HG02970 (cell line): ENCODE measurements around the gene PCDH12.

ENCODE experiments used
- ATAC-seq: cut with Tn5 transposase; IDR thresholded peaks from one replicate; pipeline ENCODE4 v1.9.1; 2021; ENCODE audit warnings: mild to moderate bottlenecking, moderate library complexity, moderate number of reproducible peaks; ENCODE audit not compliant: unreplicated experiment, low FRiP score

Gene PCDH12

GRCh38 chr5:141913560-141914198 lies 44.3 kb downstream of the PCDH12 start:
- no peak for ATAC-seq

GRCh38 chr5:141910271-141910673 lies 47.7 kb downstream of the PCDH12 start:
- ATAC-seq: no peak

GRCh38 chr5:141909212-141909611 lies 48.8 kb downstream of the PCDH12 start:
- ATAC-seq: no peak

DNA sequence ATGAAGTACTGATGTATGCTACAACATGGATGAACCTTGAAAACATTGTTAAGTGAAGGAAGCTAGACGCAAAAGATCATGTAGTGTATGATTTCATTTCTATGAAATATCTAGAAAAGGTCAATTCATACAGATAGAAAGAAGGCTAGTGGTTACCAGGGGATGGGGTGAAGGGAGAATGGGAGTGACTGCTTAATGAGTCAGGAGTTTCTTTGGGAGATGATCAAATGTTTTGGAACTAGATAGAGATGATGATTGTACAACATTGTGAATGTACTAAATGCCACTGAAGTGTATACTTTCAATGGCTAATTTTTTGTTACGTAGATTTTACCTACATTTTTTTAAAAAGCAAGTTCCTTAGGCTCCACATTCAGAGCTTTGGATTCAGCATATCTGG lies 49.2 kb downstream of the PCDH12 start:
- no peak for ATAC-seq

DNA sequence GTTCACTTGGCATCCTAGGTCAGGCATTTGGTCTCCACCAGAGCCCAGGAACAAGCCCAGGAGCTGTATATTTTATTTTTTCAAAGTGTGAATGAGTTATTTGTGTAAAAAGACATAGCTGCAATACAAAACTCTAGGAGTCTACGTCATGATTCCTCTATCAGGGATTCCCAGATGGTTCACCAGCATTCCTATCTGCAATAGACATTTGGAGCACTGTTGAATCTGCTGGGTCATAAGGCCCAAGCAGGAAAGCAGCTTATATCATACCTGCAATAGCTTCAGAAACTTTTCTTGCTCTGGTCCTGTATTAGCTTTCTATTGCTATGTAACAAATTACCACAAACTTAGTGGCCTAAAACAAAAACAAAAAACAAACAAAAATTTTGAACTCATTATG lies 51.0 kb downstream of the PCDH12 start:
- ATAC-seq: no peak

DNA sequence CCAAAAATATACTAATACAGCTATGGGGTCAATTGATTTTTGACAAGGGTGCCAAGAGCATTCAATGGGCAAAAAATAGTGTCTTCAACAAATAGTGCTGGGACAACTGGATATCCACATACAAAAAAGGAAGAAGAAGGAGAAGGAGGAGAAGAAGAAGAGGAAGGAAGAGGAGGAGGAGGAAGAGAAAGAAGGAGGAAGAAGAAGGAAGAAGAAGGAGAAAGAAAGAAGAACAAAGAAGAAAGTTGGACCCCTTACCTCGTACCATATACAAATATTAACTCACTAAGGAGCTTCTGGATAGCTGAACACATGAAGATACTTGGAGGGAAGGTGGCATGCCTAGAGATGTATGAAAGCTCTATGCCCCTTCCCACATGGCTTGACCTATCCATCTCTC lies 51.5 kb downstream of the PCDH12 start:
- ATAC-seq: no peak

GRCh38 chr5:141904551-141904950 lies 53.5 kb downstream of the PCDH12 start:
- ATAC-seq: no peak

DNA sequence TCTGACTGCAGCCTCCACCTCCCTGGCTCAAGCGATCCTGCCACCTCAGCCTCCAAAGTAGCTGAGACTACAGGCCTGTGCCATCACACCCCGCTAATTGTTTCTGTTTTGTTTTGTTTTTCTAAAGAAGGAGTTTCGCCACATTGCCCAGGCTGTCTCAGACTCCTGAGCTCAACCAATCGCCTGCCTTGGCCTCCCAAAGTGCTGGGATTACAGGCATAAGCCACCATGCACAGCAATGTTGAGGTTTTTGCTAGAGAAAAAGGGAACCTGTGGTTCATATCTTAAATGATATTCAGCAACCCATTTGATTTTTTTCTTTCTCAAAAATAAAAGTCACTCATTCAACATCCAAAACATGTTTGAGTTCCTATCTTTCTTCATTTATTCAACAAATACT lies 54.7 kb downstream of the PCDH12 start:
- ATAC-seq: no peak

GRCh38 chr5:141902015-141902814 lies 55.8 kb downstream of the PCDH12 start:
- ATAC-seq: no peak

GRCh38 chr5:141898448-141899049 lies 59.5 kb downstream of the PCDH12 start:
- no peak for ATAC-seq

DNA sequence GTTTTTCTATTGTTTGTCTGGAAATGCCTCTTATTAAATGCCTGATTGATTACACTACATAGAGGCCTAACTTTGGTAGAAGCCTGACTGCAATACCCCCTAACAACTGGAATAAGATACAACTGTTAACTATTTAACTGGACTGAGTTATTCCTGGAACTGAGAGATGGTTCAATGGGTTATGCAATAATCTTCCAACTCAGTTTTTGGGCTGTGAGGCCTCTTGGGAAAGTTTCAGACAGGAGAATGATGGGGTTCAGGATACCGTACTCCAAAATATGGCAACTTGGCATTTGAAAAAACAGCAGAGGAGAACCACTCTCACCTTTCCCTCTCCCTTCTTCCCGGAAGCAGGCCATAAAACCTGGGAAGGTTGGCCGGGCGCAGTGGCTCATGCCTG lies 60.6 kb downstream of the PCDH12 start:
- no peak for ATAC-seq
